ENCODE results near the gene PRKCZ. TPM values are rescaled to one million over a fixed set of nuclear protein-coding genes. Genes with fewer than 3 reads are reported as not detected.

Gene PRKCZ
- total RNA-seq, 1 donor from 2014 or later = 28.1 TPM

DNA sequence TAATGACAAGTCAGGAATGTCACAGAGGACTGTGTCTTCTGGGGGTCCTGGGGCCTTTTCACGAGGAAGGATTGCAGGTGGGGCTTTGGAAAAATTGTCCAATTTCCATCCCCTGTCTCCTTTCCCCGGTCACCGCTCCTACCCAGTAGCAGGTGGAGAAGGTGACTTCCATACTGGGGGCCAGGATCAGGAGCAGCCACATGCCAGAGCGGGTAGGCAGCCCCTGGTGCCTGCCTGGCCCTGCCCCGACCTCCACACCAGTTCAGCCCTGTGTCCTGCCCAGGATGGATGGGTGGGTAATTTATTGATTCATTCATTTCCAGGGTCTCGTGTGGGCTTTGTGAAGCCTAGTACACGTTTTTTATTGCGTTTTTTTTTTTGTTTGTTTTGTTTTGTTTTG is 51.7 kb downstream of the PRKCZ start:
- TF ChIP-seq, protein P1, sequence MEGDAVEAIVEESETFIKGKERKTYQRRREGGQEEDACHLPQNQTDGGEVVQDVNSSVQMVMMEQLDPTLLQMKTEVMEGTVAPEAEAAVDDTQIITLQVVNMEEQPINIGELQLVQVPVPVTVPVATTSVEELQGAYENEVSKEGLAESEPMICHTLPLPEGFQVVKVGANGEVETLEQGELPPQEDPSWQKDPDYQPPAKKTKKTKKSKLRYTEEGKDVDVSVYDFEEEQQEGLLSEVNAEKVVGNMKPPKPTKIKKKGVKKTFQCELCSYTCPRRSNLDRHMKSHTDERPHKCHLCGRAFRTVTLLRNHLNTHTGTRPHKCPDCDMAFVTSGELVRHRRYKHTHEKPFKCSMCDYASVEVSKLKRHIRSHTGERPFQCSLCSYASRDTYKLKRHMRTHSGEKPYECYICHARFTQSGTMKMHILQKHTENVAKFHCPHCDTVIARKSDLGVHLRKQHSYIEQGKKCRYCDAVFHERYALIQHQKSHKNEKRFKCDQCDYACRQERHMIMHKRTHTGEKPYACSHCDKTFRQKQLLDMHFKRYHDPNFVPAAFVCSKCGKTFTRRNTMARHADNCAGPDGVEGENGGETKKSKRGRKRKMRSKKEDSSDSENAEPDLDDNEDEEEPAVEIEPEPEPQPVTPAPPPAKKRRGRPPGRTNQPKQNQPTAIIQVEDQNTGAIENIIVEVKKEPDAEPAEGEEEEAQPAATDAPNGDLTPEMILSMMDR (conservative IDR thresholded peaks at IDR 0.05; ENCODE audit: low read depth, low read length) = no peak
- DNase-seq (ENCODE audit: low read depth) = no peak
- H3K4me3 ChIP-seq (ENCODE audit: low read depth, low read length) = no peak overlapping the region

DNA sequence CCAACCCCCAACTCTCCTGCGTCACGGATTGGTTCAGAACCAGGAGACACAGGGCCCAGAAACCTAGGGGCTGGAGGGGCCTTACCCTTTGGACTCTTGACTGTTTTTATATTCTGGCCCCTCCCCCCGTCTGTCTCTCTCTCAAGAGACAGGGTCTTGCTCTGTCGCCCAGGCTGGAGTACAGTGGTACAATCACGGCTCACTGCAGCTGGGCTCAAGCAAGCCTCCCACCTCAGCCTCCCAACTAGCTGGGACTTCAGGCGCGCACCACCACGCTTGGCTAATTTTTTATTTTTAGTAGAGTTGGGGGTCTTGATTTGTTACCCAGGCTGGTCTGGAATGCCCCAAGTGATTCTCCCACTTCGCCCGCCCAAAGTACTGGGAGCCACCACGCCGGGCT is 52.5 kb downstream of the PRKCZ start:
- H3K4me3 ChIP-seq (ENCODE audit: low read depth, low read length) = no peak overlapping the region
- DNase-seq (ENCODE audit: low read depth) = no peak
- TF ChIP-seq, protein P1 (conservative IDR thresholded peaks at IDR 0.05; ENCODE audit: low read depth, low read length) = no peak

DNA sequence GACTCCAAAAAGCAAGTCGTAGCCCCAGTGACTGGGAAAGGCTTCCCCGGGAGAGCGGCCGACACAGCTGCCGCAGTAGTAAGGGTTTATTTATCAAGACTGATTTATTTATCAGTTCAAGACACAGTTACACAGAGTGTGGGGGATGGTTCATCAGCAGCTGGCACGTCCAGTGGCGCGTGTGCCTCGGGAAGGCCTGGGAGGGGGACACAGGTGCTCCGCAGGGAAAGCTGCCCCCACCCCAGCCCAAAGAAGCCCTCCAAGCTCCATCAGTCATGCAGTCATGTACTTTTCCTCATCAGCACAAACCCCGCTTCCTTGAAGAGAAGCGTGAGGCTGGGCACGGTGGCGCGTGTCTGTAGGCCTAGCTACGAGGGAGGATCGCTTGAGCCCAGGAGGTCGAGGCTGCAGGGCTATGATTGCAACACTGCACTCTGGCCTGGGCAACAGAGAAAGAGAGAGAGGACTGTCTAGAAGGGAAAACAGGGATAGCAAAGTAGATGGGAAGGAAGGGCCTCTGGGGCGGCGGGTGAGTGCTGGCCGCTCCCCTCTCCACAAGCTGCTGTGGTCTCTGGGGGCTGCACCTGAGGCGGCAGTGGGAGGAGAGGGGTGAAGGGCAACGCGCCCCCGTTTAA is 53.2 kb downstream of the PRKCZ start:
- DNase-seq (ENCODE audit: low read depth) = no peak
- no peak overlapping the region for H3K4me3 ChIP-seq (ENCODE audit: low read depth, low read length)
- TF ChIP-seq, protein P1 (conservative IDR thresholded peaks at IDR 0.05; ENCODE audit: low read depth, low read length) = no peak

DNA sequence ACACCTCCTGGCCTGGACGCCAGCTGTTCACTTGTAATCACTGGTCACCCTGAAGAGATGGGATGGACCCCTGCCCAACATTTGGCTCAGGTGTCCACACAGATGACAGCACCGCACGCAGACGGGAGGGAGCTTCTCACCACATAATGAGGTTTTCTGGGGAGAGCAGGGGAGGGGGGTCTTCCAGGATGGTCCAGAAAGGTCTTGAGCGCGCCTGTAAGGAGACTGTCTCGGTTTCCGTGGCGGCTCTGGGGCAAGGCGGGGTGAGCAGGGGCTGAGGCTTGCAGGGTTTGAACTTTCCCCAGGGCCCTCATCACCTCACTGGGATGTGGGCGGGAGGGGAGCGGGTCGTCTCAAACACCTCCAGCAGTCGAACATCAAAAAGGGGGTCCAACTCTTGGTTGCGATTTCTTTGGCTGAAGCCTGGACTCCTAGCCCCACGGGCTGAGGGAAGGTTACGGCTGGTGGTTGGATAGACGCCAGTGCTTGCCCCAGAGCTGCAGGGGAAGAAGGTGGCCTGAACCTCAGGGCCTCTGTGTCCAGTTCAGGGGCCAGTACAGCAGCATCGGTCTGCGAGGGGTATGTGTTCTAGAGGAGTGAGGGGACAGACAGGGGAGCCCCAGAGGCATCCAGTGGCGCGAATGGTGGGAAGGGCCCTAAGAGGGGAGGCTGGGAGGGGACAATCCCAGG is 53.8 kb downstream of the PRKCZ start:
- TF ChIP-seq, protein P1 (conservative IDR thresholded peaks at IDR 0.05; ENCODE audit: low read depth, low read length) = no peak
- no peak for DNase-seq (ENCODE audit: low read depth)
- no peak overlapping the region for H3K4me3 ChIP-seq (ENCODE audit: low read depth, low read length)

DNA sequence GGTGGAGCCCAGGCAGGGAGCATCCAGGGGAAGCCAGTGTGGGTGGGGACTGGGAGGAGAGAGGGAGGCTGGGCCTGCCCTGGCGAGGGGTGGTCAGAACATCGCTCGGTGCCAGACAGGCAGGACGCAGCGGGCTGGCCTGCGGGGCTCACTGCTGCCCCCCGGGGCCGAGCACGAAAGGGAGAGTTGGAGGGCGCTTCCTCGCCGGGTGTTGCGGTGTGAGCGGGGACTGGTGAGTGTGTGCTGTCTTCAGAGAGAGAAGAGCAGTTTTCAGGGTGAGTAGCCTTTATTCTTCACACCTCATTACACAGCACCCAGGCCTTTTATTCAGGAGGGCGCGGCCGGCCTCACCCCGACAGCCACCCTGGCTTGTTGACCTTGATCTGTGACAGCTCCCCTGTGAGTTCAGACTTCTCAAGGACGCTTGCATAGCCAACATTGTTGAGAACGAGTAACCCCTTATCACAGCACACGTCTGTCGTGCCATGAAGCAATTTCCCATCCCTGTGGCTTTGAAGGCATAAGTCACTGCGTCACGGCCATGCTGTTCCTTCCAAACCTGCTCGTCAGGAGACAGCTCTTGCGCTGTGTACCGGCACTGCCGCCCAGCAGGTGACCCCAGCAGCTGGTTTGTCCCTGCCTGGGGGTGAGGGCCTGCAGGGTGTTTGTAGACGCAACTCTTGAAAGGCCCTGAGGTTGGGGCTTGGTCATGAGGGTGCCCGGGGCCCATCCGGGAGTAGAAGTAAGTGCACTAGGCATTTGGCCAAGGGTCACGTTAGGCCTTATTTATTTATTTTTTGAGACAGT is 54.6 kb downstream of the PRKCZ start:
- TF ChIP-seq, protein P1 (conservative IDR thresholded peaks at IDR 0.05; ENCODE audit: low read depth, low read length) = peak; percentile 30
- H3K4me3 ChIP-seq (ENCODE audit: low read depth, low read length) = no peak overlapping the region
- DNase-seq (ENCODE audit: low read depth) = no peak

DNA sequence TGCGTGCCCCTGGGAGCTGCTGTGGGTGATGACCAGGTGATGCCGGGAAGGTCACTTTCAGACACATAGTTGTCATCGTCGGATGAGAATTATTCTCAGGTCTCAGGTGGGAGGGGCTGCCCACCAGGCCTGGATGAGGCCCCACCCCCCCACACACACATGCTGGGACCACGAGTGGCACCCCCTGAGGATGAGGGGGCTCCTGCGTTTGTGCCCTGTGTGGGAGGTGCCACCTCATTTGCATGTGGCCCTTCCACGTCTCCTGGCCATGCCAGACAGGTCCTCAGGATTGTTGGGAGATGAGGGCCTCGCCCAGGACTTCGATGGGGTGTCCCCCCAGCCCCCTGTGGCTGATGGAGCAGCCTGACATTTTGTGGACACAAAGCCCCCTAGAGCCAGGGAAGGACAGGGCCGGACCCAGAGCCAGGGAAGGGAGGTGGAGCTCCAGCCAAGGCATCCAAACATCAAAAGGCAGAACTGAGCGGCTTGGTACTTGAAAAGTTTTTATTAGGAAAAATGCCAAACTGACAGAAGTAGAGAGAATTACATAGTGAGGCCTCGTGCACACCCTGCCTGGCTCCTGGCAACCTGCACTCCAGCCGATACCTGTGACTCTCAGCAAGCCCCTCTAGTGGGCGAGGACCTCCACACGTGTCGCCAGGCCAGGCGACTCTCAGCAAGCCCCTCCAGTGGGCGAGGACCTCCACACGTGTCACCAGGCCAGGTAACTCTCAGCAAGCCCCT is 55.7 kb downstream of the PRKCZ start:
- no peak for DNase-seq (ENCODE audit: low read depth)
- TF ChIP-seq, protein P1 (conservative IDR thresholded peaks at IDR 0.05; ENCODE audit: low read depth, low read length) = no peak
- H3K4me3 ChIP-seq (ENCODE audit: low read depth, low read length) = no peak overlapping the region

Data from epithelial cell of proximal tubule (primary cell).